ENCODE results near the gene CCSER2. TPM values are rescaled to one million over a fixed set of nuclear protein-coding genes. Genes with fewer than 3 reads are reported as not detected.

CCSER2 gene
- total RNA-seq, 1 experiment from 2014 or later = 44.1 TPM

- no peaks in the 10 kb centered on the region for H3K4me1 ChIP-seq (ENCODE audit: insufficient read depth, low read length, poor library complexity, severe bottlenecking)
- H3K36me3 ChIP-seq (ENCODE audit: insufficient read depth, low read length, poor library complexity, severe bottlenecking) = no peaks in the 10 kb centered on the region
- TF ChIP-seq EZH2 (IDR thresholded peaks at IDR 0.05; ENCODE audit: borderline replicate concordance, low read depth, low read length, poor library complexity, severe bottlenecking) (no peak), CTCF (conservative IDR thresholded peaks at IDR 0.05; ENCODE audit: low read depth, low read length) (no peak)
- ChIA-PET CTCF (no interaction called here), POLR2A (ENCODE audit: low non-redundant PET) (no interaction called here)
- no peak overlapping the region for H3K27ac ChIP-seq (ENCODE audit: low read depth, low read length, poor library complexity, severe bottlenecking)
- H3K9me3 ChIP-seq (ENCODE audit: low read depth, low read length, poor library complexity, severe bottlenecking) = no peaks in the 10 kb centered on the region
- no peak overlapping the region for H3K4me3 ChIP-seq (ENCODE audit: low read depth, low read length, poor library complexity, severe bottlenecking)
- DNase-seq (ENCODE audit: low spot score) = no peak
- no TSS peak for BruUV-seq (replicated peaks)
- no peaks in the 10 kb centered on the region for H3K27me3 ChIP-seq (replicated peaks; ENCODE audit: insufficient read depth, low read depth, low read length, poor library complexity)
- intact Hi-C loops (cut with micrococcal nuclease; ENCODE audit: unreplicated experiment) = no loop called here
These were observed 150.3 kb downstream of the CCSER2 start for GRCh38 chr10:84478679-84479078.

GRCh38 chr10:84484541-84484940, 156.2 kb downstream of the CCSER2 start:
- Histone ChIP-seq H3K36me3 (ENCODE audit: insufficient read depth, low read length, poor library complexity, severe bottlenecking) (no peaks in the 10 kb centered on the region), H3K9me3 (ENCODE audit: low read depth, low read length, poor library complexity, severe bottlenecking) (no peaks in the 10 kb centered on the region), H3K4me1 (ENCODE audit: insufficient read depth, low read length, poor library complexity, severe bottlenecking) (no peaks in the 10 kb centered on the region), H3K27ac (ENCODE audit: low read depth, low read length, poor library complexity, severe bottlenecking) (no peak overlapping the region), H3K27me3 (replicated peaks; ENCODE audit: insufficient read depth, low read depth, low read length, poor library complexity) (no peaks in the 10 kb centered on the region), H3K4me3 (ENCODE audit: low read depth, low read length, poor library complexity, severe bottlenecking) (no peak overlapping the region)
- no TSS peak for BruUV-seq (replicated peaks)
- intact Hi-C loops (cut with micrococcal nuclease; ENCODE audit: unreplicated experiment) = no loop called here
- POLR2A ChIA-PET (ENCODE audit: low non-redundant PET) = no interaction called here
- no peak for DNase-seq (ENCODE audit: low spot score)
- CTCF ChIA-PET = no interaction called here
- TF ChIP-seq CTCF (conservative IDR thresholded peaks at IDR 0.05; ENCODE audit: low read depth, low read length) = no peak
- no peak for TF ChIP-seq EZH2 (IDR thresholded peaks at IDR 0.05; ENCODE audit: borderline replicate concordance, low read depth, low read length, poor library complexity, severe bottlenecking)

GRCh38 chr10:84493361-84493760, 165.0 kb downstream of the CCSER2 start:
- BruUV-seq (replicated peaks) = no TSS peak
- no peak for DNase-seq (ENCODE audit: low spot score)
- no peaks in the 10 kb centered on the region for H3K9me3 ChIP-seq (ENCODE audit: low read depth, low read length, poor library complexity, severe bottlenecking)
- POLR2A ChIA-PET (ENCODE audit: low non-redundant PET) = no interaction called here
- no peaks in the 10 kb centered on the region for H3K4me1 ChIP-seq (ENCODE audit: insufficient read depth, low read length, poor library complexity, severe bottlenecking)
- no peaks in the 10 kb centered on the region for H3K36me3 ChIP-seq (ENCODE audit: insufficient read depth, low read length, poor library complexity, severe bottlenecking)
- no peak overlapping the region for H3K27ac ChIP-seq (ENCODE audit: low read depth, low read length, poor library complexity, severe bottlenecking)
- H3K4me3 ChIP-seq (ENCODE audit: low read depth, low read length, poor library complexity, severe bottlenecking) = no peak overlapping the region
- CTCF ChIA-PET = no interaction called here
- intact Hi-C loops (cut with micrococcal nuclease; ENCODE audit: unreplicated experiment) = no loop called here
- no peak for TF ChIP-seq EZH2 (IDR thresholded peaks at IDR 0.05; ENCODE audit: borderline replicate concordance, low read depth, low read length, poor library complexity, severe bottlenecking)
- no peaks in the 10 kb centered on the region for H3K27me3 ChIP-seq (replicated peaks; ENCODE audit: insufficient read depth, low read depth, low read length, poor library complexity)

Measured in A673 (cell line).